ENCODE measurements around the gene GREB1L.

GREB1L gene

DNA sequence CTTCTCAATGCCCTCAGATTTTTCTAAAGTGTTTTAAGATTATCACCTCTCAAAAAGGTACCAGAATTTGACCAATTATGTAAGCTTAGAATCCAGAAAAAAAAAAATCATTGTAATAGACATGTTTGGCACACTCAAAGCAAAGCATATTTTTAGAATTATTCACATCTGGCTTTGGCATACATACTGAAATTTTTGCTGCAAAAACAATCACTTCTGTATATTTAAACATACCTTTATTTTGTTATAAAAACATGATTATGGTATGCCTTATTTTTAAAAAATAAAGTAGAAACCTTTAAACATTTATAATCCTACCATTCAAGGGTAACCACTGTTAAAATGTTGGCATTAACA, 215.1 kb downstream of the GREB1L start:
- DNase-seq (ENCODE audit: low read depth, low spot score): no peak

DNA sequence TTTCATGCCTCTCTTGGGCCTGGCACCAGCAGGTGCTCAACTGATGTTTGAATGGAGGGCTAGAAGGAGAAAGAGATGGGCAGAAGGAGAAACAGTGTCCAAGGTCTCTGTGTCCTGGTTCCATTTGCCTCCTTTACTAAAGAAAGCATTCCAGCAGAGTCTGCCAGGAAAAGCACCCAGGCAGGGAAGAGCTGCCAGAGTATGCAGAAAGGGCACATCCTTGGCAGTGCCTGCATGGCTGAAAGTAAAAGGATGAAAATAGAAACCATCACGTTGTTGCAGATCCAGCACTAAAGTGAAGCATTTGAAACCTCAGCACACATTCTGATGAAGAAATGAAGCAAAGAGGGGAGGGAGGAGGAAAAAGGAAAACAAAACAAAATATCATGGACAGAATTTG, 216.3 kb downstream of the GREB1L start:
- DNase-seq (ENCODE audit: low read depth, low spot score): no peak
- H3K4me3 ChIP-seq (ENCODE audit: low read length): no peak overlapping the region

More for the DNA sequence above, 215.1 kb downstream of the GREB1L start:
- H3K4me3 ChIP-seq (ENCODE audit: low read length): no peak overlapping the region

DNA sequence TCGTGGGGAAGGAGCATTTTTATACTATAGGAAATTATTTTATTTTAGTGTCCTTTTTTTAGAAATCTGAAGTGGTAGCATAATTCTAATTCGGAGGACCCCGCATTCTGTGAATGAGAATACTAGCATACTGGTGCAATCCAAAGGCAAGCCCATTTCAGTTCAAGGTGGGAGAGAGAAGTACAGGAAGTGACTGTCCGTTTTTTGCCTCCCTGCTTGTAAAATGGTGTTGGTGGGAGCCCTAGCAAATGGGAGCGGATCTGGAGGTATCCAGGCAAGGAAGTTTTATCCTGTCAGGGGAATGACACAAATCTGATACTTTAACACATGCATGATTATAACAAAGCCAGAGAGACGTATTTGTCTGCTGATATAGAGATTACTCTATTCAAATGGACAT, 216.8 kb downstream of the GREB1L start:
- no peak for DNase-seq (ENCODE audit: low read depth, low spot score)

DNA sequence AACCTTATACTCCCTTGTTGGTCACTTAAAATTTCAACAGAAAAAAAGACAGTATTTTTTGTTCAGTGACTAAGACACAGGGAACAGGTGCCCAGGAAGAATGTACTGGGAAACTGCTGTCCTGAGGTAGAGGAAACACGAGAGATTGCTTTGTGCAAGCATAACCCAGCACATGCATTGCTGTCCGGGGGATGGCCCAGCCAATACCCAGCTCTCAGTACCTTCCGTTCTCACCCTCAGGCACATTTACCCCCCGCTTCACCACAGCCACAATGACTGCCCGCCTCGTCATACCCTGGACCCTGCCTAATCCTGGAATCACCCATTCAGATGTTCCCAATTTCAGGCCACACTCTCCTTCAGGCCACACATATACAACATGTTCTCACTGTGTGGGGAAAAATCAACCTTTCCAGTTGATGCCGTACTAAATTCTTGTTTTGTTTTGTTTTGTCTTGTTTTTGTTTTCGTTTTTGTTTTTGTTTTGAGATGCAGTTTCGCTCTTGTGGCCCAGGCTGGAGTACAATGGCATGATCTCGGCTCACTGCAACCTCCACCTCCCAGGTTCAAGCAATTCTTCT, 217.8 kb downstream of the GREB1L start:
- H3K4me3 ChIP-seq (ENCODE audit: low read length): no peak overlapping the region
- no peak for DNase-seq (ENCODE audit: low read depth, low spot score)

More for the DNA sequence above, 216.8 kb downstream of the GREB1L start:
- no peak overlapping the region for H3K4me3 ChIP-seq (ENCODE audit: low read length)

DNA sequence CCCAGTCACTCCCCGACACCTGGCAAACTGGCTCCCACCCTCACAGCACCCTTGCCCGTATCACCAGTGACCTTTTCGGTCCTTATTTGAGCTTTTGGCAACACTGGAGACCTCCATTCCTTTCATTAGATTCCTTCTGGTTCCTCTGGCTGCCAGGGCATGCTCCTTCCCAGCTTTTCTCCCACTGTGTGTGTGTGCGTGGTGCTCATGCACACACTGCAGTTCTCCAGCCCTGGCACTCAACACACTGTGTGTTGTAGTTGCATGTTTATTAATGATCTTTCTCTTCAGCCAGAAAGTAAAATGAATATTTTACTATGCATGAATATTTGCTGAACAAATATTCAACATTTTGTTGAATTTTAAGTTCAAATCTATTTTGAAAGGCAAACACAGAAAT, 219.4 kb downstream of the GREB1L start:
- H3K4me3 ChIP-seq (ENCODE audit: low read length): no peak overlapping the region
- no peak for DNase-seq (ENCODE audit: low read depth, low spot score)

DNA sequence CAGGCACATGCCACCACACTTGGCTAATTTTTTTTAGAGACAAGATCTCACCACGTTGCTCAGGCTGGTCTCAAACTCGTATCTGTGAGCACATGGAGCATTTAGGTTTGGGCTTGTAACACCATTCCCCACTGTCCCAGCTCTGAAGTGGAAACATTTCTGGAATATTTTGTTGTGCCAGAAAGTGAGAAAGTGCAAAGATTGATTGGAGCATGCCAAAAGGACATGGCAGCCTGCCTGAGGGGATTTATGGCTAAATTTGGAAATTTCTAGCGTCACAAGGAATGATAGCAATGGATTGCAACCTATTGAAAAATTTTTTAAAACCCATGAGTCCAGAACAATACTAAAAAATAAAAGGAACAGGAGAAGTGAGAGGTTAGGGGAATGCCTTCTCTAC, 221.7 kb downstream of the GREB1L start:
- no peak for DNase-seq (ENCODE audit: low read depth, low spot score)
- H3K4me3 ChIP-seq (ENCODE audit: low read length): no peak overlapping the region

DNA sequence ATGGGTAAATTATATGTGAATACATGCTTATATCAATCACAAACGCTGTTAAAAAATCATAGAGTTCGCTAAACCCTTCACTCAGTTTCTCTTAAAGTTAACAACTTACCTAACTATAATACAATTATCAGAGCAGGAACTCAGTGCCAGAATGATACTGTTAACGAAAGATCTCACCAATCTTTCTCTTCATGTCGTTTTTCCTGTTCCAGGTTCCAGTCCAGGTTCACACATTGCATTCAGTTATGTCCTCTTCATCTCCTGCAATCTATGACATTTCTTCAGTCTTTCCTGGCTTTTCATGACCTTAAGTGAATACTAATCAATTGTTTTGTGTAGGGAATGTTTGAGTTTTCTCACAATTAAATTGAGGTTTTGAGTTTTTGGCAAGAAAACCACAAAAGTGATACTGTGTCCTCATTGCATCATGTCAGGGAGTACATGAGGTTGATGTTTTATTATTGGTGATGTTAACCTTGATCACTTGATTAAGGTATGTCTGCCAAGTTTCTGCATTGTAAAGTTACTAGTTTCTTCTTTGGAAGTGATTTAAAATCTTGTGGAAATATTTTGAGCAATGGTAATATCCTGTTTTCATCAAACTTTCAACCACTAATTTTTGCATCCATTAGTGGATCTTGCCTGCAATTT, 226.6 kb downstream of the GREB1L start:
- no peak for DNase-seq (ENCODE audit: low read depth, low spot score)
- no peak overlapping the region for H3K4me3 ChIP-seq (ENCODE audit: low read length)

DNA sequence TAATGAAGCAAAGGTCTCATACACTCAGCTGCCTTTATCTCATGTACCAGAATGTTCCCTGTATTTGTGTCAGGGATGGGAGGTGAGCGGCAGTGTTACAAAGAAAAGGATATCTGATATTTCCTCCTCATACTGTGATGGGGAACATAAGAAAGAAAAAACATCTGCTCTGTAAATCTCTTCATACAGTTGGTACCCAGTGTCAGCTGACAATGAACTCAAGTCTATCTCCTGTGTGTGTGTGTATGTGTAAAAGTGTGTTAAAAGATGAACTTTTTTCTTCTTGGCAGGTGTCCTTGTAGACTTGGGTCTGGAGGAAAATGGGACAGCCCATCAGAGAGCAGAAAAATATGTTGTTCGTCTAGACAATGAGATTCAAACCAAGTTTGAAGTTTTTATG, 230.7 kb downstream of the GREB1L start:
- DNase-seq (ENCODE audit: low read depth, low spot score): no peak
- H3K4me3 ChIP-seq (ENCODE audit: low read length): no peak overlapping the region

DNA sequence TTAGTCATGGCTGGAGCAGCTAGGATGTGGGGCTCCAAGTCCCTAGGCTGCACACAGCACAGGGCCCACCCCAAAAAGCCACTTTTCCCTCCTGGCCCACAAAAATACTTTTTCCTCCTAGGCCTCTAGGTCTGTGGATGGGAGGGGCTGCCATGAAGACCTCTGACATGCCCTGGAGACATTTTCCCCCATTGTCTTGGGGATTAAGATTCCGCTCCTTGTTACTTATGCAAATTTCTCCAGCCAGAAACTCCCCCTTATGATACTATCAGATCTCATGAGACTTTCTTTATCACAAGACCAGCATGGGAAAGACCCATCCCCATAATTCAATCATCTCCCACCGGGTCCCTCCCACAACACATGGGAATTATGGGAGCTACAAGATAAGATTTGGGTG, 232.6 kb downstream of the GREB1L start:
- no peak for DNase-seq (ENCODE audit: low read depth, low spot score)
- no peak overlapping the region for H3K4me3 ChIP-seq (ENCODE audit: low read length)

DNA sequence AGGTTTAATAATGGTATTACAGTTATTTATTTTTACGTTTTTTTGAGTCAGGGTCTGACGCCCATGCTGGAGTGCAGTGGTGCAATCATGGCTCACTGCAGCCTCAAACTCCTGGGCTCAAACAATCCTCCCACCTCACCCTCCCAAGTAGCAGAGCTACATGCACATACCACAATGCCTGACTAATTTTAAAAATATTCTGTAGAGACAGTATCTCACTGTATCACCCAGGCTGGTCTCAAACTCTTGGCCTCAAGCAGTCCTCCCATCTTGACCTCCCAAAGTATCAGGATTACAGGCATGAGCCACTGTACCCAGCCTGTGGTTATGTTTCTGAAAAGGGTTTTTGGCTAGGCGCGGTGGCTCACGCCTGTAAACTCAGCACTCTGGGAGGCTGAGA, 237.7 kb downstream of the GREB1L start:
- no peak overlapping the region for H3K4me3 ChIP-seq (ENCODE audit: low read length)
- DNase-seq (ENCODE audit: low read depth, low spot score): no peak

DNA sequence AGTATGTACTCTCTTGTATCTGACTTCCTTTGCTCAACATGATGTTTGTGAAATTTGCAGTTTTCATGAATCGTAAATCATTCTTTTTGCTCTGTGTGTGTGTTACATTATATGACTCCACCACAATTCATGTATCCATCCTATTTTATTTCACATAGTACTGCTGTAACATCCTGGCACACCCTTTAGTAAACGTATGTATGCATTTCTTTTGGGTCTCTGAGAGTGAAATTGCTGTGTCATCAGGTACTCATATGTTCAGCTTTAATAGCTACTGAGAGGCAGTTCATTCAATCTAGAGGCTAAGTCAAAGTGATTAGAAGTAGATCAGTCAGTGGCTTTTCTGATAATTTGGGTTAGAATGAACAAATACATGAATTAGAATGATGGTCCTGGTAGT, 239.7 kb downstream of the GREB1L start:
- no peak for DNase-seq (ENCODE audit: low read depth, low spot score)
- no peak overlapping the region for H3K4me3 ChIP-seq (ENCODE audit: low read length)

DNA sequence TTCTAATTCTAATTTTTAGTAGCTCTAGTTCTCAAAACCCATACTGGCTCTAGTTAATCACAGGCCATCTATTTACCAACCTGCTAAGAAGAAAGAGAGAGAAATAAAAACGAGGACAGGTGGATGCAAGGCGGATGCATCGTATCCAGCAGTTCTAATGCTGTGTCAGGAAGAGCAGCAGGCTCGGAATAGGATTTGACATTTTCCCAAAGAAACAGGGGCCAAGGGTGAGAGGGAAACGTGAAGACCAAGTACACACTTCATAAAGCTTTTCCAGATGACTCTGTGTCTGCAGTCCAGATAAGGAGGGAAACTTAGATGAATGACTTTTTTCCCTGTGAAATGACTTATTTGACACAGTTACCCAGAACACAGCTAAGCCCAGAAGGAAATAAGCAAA, 241.0 kb downstream of the GREB1L start:
- H3K4me3 ChIP-seq (ENCODE audit: low read length): no peak overlapping the region
- DNase-seq (ENCODE audit: low read depth, low spot score): no peak

DNA sequence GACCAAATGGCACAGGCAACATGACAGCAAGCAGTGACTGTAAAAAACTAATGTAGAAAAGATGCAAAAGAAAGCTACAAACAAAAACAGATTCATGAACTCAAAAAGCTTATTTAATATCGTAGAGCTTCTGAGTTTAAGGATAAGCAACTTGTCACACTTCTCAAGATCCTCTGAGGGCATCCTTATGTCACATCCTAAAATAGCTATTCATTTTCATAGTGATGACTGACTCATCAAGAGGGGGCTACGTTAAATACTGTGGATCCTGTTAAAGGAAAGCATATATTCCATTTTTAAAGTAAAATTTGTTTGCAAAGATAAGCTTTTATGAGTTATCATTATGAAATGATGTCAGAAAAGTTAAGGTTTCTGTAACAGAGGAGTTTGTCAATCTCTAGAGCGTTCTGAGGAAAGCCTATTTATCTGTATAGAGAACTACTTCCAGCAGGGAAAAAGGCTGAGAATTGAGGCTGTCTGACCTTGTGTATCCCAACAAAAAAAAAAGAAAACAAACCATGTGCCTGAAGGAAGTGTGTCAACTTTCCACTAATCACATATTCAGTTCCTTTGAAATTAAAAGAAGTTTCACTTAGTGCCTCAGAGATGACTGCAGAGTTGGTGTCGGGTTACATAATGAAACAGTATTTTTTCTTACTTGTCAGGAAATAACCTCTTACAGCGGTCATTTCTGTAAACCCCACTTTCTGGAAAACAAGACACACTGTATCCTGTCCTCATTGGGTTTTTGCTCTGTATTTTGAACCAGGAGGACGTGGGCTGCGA, 243.0 kb downstream of the GREB1L start:
- no peak overlapping the region for H3K4me3 ChIP-seq (ENCODE audit: low read length)
- no peak for DNase-seq (ENCODE audit: low read depth, low spot score)

DNA sequence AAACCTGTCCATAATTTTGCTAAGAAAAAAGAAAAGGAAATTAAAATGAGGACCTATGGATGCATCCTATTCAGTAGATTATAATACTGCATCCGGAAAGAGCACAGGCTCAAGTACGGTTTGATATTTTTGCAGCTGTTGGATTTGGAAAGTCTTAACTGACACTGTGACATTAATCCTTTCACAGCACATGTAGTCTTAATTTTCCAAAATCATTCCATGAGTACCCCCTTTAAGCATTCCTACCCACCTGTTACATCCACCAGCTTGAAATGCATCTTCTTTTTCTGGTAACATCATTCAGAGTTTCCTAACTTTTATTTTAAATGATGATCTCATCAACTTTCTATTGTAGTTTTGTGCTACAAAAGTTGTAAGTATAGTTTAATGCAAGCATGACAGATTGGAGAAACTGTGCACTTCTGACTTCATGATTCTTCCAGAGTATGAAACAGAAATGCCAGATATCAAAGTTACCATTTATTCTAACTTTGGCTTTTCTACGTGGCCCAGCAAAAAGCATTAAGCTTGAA, 244.9 kb downstream of the GREB1L start:
- no peak for DNase-seq (ENCODE audit: low read depth, low spot score)
- no peak overlapping the region for H3K4me3 ChIP-seq (ENCODE audit: low read length)

DNA sequence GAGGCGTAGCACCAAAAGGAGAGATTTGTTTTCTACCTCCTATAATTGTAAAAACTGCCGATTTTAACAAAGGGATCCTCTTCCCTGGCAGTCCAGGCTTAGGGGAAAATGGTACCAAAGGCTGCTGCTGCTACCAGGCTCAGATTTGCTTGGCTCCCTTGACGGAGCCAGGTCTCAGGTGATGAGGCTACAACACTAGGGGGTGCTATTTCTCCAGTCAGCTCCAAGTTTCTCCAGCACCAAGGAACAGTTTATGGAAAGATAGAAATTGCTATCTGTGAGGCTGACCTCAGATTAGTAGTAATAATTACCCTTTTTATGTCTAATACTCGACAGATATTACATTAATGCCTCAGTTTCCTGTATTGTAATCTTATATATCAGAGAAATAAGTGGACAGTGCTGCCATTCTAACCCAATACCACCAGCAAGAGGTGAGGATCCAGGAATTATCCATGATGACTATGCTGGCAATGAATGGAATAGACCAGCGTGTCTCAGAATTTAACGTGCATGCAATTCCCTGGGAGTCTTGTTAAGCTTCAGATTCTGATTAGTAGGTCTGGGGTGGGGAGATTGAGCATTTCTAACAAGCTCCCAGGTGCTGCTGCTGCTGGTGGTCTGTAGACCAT, 247.2 kb downstream of the GREB1L start:
- peak; percentile 33 for DNase-seq (ENCODE audit: low read depth, low spot score)
- no peak overlapping the region for H3K4me3 ChIP-seq (ENCODE audit: low read length)

DNA sequence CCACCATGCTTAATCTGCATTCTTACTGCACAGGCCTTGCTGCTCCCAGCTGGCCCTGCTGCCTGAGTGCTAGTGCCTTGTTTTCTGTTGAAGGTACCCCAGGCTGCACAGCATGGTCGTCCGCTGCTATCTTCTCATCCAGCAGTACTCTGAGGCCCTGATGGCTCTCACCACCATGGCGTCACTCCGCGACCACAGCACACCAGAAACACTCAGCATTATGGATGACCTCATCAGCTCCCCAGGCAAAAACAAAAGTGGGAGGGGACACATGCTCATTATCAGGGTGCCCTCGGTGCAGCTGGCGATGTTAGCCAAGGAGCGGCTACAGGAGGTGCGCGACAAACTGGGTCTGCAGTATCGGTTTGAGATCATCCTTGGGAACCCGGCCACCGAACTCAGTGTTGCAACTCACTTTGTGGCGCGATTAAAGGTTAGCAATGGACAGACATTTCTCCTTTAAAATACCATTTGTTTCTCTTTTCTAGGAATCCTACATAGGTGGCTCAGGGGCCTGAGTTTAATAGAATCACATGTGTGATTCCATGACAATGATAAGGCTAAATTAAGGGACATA, 248.0 kb downstream of the GREB1L start:
- DNase-seq (ENCODE audit: low read depth, low spot score): no peak
- H3K4me3 ChIP-seq (ENCODE audit: low read length): no peak overlapping the region

DNA sequence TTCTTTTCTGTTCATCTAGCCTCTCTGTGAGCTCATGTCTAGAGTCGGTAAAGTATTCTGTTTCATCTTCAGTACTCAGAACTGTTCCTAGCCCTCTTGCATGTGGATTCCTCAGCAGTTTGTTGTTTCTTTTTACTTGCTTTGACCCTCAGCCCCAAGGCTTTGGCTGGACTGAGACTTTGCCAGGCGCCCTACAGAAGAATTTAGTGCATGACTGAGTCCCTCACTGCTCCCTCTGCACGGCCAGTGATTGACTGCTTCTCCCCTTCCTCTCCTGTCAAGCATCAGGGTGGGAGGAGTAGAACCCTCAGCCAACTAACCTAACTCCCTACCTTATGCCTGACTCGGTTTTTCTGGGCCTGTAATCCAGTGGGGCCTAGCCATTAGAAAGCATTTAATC, 248.7 kb downstream of the GREB1L start:
- H3K4me3 ChIP-seq (ENCODE audit: low read length): no peak overlapping the region
- no peak for DNase-seq (ENCODE audit: low read depth, low spot score)

DNA sequence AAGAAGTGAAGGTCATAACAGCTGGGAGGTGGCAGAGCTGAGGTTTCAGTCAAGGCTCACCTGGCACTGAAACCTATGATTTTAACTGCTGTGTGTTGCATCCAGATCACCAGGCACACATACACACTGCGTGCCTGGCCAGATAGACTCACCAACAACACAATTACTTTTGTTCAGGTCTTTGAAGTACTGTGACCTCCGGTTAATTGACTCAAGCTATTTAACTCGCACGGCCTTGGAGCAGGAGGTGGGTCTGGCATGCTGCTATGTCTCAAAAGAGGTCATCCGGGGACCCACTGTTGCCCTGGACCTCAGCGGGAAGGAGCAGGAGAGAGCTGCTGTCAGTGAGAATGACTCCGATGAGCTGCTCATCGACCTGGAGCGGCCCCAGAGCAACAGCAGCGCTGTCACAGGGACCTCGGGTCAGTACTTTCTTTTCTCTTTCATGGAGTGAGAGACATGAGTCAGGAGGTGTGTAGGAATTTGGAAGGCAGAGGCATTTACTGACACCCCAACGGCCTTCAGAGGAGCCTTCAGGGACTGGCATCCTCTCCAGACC, 254.3 kb downstream of the GREB1L start:
- no peak for DNase-seq (ENCODE audit: low read depth, low spot score)

DNA sequence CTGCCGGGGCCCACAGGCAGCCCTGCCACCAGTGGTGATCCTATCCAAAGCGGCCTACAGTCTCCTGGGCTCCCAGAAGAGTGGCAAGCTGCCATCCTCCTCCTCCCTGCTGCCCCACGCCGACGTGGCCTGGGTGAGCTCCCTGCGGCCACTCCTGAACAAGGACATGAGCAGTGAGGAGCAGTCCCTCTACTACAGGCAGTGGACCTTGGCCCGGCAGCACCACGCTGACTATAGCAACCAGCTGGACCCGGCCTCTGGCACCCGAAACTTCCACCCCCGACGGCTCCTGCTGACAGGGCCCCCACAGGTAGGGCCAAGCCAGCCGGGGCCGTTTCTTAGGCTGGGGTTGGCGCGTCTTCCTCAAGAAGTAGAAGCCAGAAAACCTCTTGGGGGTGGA, 258.0 kb downstream of the GREB1L start:
- no peak for DNase-seq (ENCODE audit: low read depth, low spot score)
- no peak overlapping the region for H3K4me3 ChIP-seq (ENCODE audit: low read length)

More for the DNA sequence above, 254.3 kb downstream of the GREB1L start:
- H3K4me3 ChIP-seq (ENCODE audit: low read length): no peak overlapping the region
